Measurements from ENCODE around the gene ZNF792.

- TF ChIP-seq CTCF (IDR thresholded peaks at IDR 0.05; ENCODE audit: insufficient read depth, low read depth, low read length) (no peak), EZH2 (IDR thresholded peaks at IDR 0.05; ENCODE audit: insufficient read depth, low read length) (no peak)
Measured at GRCh38 chr19:35000338-35000646, 36.3 kb upstream of the ZNF792 start.
